Activated T-cell treated with anti-CD3 and anti-CD28 coated beads for 24 hours (primary cell): ENCODE measurements around the gene CACUL1.
"Not testable (repeated sequence)": the region's sequence is repeated elsewhere in the genome, so short reads cannot be mapped to it uniquely, and the experiment has no call there.

Experiments used
- DNase-seq: peaks from one replicate; pipeline ENCODE4 v3.0.0-alpha.2; 2020; ENCODE audit warnings: low read depth

CACUL1 gene

GRCh38 chr10:118754556-118755423 is at the start of gene CACUL1:
Gene CACUL1, minus strand, starts transcription at chr10:118754970. Its CDS starts 208 bp downstream, at chr10:118754762.
- DNase-seq: peak; percentile 100

- no peak for DNase-seq
Observed at GRCh38 chr10:118804262-118804773, 49.5 kb upstream of the CACUL1 start.

- DNase-seq: no peak
Observed at GRCh38 chr10:118802126-118802793, 47.5 kb upstream of the CACUL1 start.

- no peak for DNase-seq
Observed at GRCh38 chr10:118800920-118801319, 46.1 kb upstream of the CACUL1 start.

GRCh38 chr10:118799777-118800176 is 45.0 kb upstream of the CACUL1 start:
- DNase-seq: no peak

GRCh38 chr10:118798231-118798662 is 43.5 kb upstream of the CACUL1 start:
- no peak for DNase-seq

GRCh38 chr10:118794971-118795370 is 40.2 kb upstream of the CACUL1 start:
- DNase-seq: not testable (repeated sequence)

GRCh38 chr10:118793545-118793944 is 38.8 kb upstream of the CACUL1 start:
- DNase-seq: no peak

- DNase-seq: no peak
Observed at GRCh38 chr10:118792526-118792925, 37.8 kb upstream of the CACUL1 start.

- no peak for DNase-seq
Observed at GRCh38 chr10:118790058-118790457, 35.3 kb upstream of the CACUL1 start.

GRCh38 chr10:118785551-118785950 is 30.8 kb upstream of the CACUL1 start:
- no peak for DNase-seq

GRCh38 chr10:118783776-118784545 is 29.2 kb upstream of the CACUL1 start:
- no peak for DNase-seq

- DNase-seq: not testable (repeated sequence)
Observed at GRCh38 chr10:118782916-118783465, 28.2 kb upstream of the CACUL1 start.

GRCh38 chr10:118781541-118781940 is 26.8 kb upstream of the CACUL1 start:
- no peak for DNase-seq

GRCh38 chr10:118778727-118779126 is 24.0 kb upstream of the CACUL1 start:
- no peak for DNase-seq

- no peak for DNase-seq
Observed at GRCh38 chr10:118776960-118777359, 22.2 kb upstream of the CACUL1 start.

- DNase-seq: no peak
Observed at GRCh38 chr10:118776033-118776432, 21.3 kb upstream of the CACUL1 start.

- no peak for DNase-seq
Observed at GRCh38 chr10:118775478-118775877, 20.7 kb upstream of the CACUL1 start.

- no peak for DNase-seq
Observed at GRCh38 chr10:118773041-118773440, 18.3 kb upstream of the CACUL1 start.

- DNase-seq: no peak
Observed at GRCh38 chr10:118771976-118772375, 17.2 kb upstream of the CACUL1 start.

- no peak for DNase-seq
Observed at GRCh38 chr10:118769898-118770600, 15.3 kb upstream of the CACUL1 start.
